ENCODE data around the gene RBKS. TPM values are rescaled to one million over a fixed set of nuclear protein-coding genes. Genes with fewer than 3 reads are reported as not detected.

RBKS gene
- total and polyA plus RNA-seq, 2 donors from 2014 or later = 10.3 to 28.7 TPM

GRCh38 chr2:27798486-27798885, 91.7 kb downstream of the RBKS start:
- H3K27ac ChIP-seq (ENCODE audit: low read depth in 2 of 2, low read length in 2 of 2) = peak overlapping the region; percentile 33 to 67

GRCh38 chr2:27797841-27798240, 92.3 kb downstream of the RBKS start:
- FAIRE-seq (no peak), DNase-seq (no peak)
- Histone ChIP-seq H3K9ac (ENCODE audit: low read length in 3 of 3) (no peak overlapping the region), H3K4me1 (ENCODE audit: control insufficient read depth in 2 of 3, insufficient read depth in 2 of 3, low read depth in 1 of 3, low read length in 3 of 3) (peaks cover 0 to 10% (median 6%) of the 10 kb centered on the region in 3 donors), H3K27me3 (ENCODE audit: control insufficient read depth, insufficient read depth, low read length) (no peaks in the 10 kb centered on the region), H3K4me3 (ENCODE audit: low read length in 3 of 3) (no peak overlapping the region), H3K27ac (ENCODE audit: low read depth in 2 of 2, low read length in 2 of 2) (no peak overlapping the region), H3K9me3 (ENCODE audit: control insufficient read depth in 2 of 3, insufficient read depth in 1 of 3, low read length in 3 of 3) (no peaks in the 10 kb centered on the region), H3K36me3 (ENCODE audit: control insufficient read depth in 2 of 3, insufficient read depth in 3 of 3, low read length in 3 of 3) (no peaks in the 10 kb centered on the region)
- no peak for TF ChIP-seq CTCF (IDR thresholded peaks at IDR 0.05; ENCODE audit: borderline replicate concordance, extremely low read depth, insufficient read depth)
- intact Hi-C loops (cut with DNase I) = no loop called here

More at GRCh38 chr2:27798486-27798885, 91.7 kb downstream of the RBKS start:
- intact Hi-C loops (cut with DNase I) = no loop called here
- TF ChIP-seq CTCF (IDR thresholded peaks at IDR 0.05; ENCODE audit: borderline replicate concordance, extremely low read depth, insufficient read depth) = no peak
- FAIRE-seq (no peak), DNase-seq (no peak)
- Histone ChIP-seq H3K4me3 (ENCODE audit: low read length in 3 of 3) (no peak overlapping the region), H3K36me3 (ENCODE audit: control insufficient read depth in 2 of 3, insufficient read depth in 3 of 3, low read length in 3 of 3) (no peaks in the 10 kb centered on the region), H3K9me3 (ENCODE audit: control insufficient read depth in 2 of 3, insufficient read depth in 1 of 3, low read length in 3 of 3) (no peaks in the 10 kb centered on the region), H3K9ac (ENCODE audit: low read length in 3 of 3) (no peak overlapping the region), H3K27me3 (ENCODE audit: control insufficient read depth, insufficient read depth, low read length) (no peaks in the 10 kb centered on the region), H3K4me1 (ENCODE audit: control insufficient read depth in 2 of 3, insufficient read depth in 2 of 3, low read depth in 1 of 3, low read length in 3 of 3) (peaks cover 0 to 10% (median 6%) of the 10 kb centered on the region in 3 donors)

- intact Hi-C loops (cut with DNase I) = no loop called here
- FAIRE-seq = no peak
- H3K36me3 ChIP-seq (ENCODE audit: control insufficient read depth in 2 of 3, insufficient read depth in 3 of 3, low read length in 3 of 3) = no peaks in the 10 kb centered on the region
- no peak for TF ChIP-seq CTCF (IDR thresholded peaks at IDR 0.05; ENCODE audit: borderline replicate concordance, extremely low read depth, insufficient read depth)
- H3K27me3 ChIP-seq (ENCODE audit: control insufficient read depth, insufficient read depth, low read length) = no peaks in the 10 kb centered on the region
- DNase-seq = no peak
- H3K9ac ChIP-seq (ENCODE audit: low read length in 3 of 3) = no peak overlapping the region
- no peak overlapping the region for H3K4me3 ChIP-seq (ENCODE audit: low read length in 3 of 3)
- H3K9me3 ChIP-seq (ENCODE audit: control insufficient read depth in 2 of 3, insufficient read depth in 1 of 3, low read length in 3 of 3) = no peaks in the 10 kb centered on the region
- H3K4me1 ChIP-seq (ENCODE audit: control insufficient read depth in 2 of 3, insufficient read depth in 2 of 3, low read depth in 1 of 3, low read length in 3 of 3) = peaks cover 0 to 10% (median 6%) of the 10 kb centered on the region in 3 donors
- peak overlapping the region; percentile 32 to 36 for H3K27ac ChIP-seq (ENCODE audit: low read depth in 2 of 2, low read length in 2 of 2)
These were observed 93.1 kb downstream of the RBKS start for GRCh38 chr2:27796791-27797765.

All from kidney (tissue), 14 donors.